Measurements from ENCODE around the gene PIP5K1B.
"Not testable (repeated sequence)": the region's sequence is repeated elsewhere in the genome, so short reads cannot be mapped to it uniquely, and the experiment has no call there.

The PIP5K1B gene

DNA sequence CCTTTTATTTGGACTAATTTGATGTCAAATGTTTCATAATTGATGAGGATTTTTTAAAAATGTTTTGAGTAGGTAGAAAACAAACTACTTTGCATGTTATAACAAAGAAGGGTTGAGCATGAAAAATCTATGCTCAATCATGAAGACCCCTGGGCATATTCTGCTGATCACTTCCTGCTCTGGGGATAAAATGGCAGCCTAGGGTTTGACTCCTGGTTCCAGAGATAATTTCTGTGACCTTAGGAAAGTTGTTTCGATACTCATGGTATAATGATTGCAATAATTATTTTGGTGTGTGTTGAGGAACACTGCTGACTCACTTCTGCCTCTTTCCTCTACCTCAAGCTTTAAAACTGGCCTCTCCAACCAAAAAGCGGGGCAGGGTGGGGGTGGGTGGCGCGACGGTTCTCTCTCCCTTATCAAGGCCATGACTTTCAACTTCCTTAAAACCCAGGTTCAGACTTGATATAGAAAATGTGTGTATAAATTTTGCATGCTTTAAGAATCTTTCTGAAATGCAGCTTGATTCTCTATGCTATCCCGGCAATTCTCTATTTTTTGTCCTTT, 6.0 kb upstream of the PIP5K1B start:
- no peaks in the 10 kb centered on the region for H3K36me3 ChIP-seq (ENCODE audit: insufficient read depth, low read length)
- no peak overlapping the region for H3K9ac ChIP-seq (ENCODE audit: low read depth, low read length)
- no peaks in the 10 kb centered on the region for H3K4me1 ChIP-seq (ENCODE audit: insufficient read depth, low read length)

DNA sequence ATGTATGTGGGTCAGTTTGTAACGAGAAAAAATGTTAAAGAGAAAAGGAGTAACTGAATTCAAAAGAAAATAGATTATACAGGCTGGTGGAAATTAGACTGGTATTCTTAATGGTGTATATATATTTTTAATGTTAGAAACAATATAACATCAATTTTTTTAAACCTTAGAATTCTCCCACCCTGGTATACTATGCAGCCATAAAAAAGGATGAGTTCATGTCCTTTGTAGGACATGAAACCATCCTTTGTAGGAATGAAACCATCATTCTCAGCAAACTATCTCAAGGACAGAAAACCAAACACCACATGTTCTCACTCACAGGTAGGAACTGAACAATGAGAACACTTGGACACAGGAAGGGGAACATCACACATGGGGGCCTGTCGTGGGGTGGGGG, 5.4 kb upstream of the PIP5K1B start:
- H3K36me3 ChIP-seq (ENCODE audit: insufficient read depth, low read length); H3K9ac ChIP-seq (ENCODE audit: low read depth, low read length); H3K9me3 ChIP-seq (ENCODE audit: control insufficient read depth, insufficient read depth, low read length); H3K4me1 ChIP-seq (ENCODE audit: insufficient read depth, low read length): not testable (repeated sequence)

More for the DNA sequence above, 6.0 kb upstream of the PIP5K1B start:
- H3K9me3 ChIP-seq (ENCODE audit: control insufficient read depth, insufficient read depth, low read length) = no peaks in the 10 kb centered on the region

DNA sequence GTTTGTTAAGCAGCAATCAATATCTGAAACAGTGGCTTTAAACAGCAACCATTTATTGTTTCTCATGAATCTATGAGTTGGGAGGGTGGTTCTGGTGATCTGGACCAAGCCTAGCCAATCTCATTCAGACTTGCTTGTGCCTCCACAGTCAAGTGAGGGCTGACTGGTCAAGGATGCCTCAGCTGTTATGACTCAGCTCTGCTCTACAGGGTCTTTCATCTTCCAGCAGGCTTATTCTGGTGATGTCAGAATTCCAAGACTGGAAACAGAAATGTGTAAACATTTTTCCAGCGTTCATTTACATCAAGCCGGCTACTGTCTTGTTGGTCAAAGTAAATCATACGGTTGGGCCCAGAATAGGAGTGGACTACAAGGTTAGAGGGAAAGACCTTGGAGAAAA, 2.5 kb upstream of the PIP5K1B start:
- Histone ChIP-seq H3K4me1 (ENCODE audit: insufficient read depth, low read length) (no peaks in the 10 kb centered on the region), H3K36me3 (ENCODE audit: insufficient read depth, low read length) (no peaks in the 10 kb centered on the region), H3K9ac (ENCODE audit: low read depth, low read length) (no peak overlapping the region), H3K9me3 (ENCODE audit: control insufficient read depth, insufficient read depth, low read length) (no peaks in the 10 kb centered on the region)

DNA sequence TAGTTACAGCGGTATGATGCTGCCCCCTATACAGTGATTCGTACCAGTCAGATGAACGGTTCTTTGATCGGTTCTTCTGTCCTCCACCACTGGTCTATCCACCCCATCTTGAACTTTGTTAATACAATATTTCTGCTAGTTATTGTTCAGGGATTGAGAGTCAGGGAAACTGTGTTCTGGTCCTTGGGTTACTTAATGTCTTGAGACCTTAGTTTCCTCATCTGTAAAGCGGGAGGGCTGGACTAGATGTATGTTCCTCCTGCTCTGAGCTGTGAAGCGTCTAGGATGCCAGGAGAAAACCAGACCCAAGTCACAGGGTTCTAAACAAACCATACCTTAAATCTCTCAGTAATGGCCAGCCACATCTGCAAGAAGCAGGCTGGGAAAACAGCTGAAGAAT, 1.4 kb upstream of the PIP5K1B start:
- no peaks in the 10 kb centered on the region for H3K36me3 ChIP-seq (ENCODE audit: insufficient read depth, low read length)

DNA sequence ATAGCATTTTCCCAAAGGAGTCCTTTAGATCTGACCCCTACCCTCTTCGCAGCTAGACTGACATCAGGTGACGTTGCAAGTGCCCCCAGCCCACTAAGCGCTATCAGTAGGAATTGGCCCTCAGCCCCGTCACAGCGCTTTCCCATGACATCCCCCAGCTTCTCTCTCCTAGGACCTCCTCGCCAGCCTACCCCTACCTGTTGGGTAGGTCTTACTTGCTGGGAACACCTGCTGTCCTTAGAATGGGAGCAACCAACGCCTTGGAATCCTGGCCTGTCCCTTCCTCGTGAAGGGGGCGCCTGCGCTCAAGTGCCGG, 584 bp upstream of the PIP5K1B start:
- no peaks in the 10 kb centered on the region for H3K9me3 ChIP-seq (ENCODE audit: control insufficient read depth, insufficient read depth, low read length)
- no peaks in the 10 kb centered on the region for H3K36me3 ChIP-seq (ENCODE audit: insufficient read depth, low read length)
- peak overlapping the region; percentile 66 for H3K9ac ChIP-seq (ENCODE audit: low read depth, low read length)
- H3K4me1 ChIP-seq (ENCODE audit: insufficient read depth, low read length) = no peaks in the 10 kb centered on the region

More for the DNA sequence above, 1.4 kb upstream of the PIP5K1B start:
- no peaks in the 10 kb centered on the region for H3K4me1 ChIP-seq (ENCODE audit: insufficient read depth, low read length)
- H3K9ac ChIP-seq (ENCODE audit: low read depth, low read length) = no peak overlapping the region
- H3K9me3 ChIP-seq (ENCODE audit: control insufficient read depth, insufficient read depth, low read length) = no peaks in the 10 kb centered on the region

DNA sequence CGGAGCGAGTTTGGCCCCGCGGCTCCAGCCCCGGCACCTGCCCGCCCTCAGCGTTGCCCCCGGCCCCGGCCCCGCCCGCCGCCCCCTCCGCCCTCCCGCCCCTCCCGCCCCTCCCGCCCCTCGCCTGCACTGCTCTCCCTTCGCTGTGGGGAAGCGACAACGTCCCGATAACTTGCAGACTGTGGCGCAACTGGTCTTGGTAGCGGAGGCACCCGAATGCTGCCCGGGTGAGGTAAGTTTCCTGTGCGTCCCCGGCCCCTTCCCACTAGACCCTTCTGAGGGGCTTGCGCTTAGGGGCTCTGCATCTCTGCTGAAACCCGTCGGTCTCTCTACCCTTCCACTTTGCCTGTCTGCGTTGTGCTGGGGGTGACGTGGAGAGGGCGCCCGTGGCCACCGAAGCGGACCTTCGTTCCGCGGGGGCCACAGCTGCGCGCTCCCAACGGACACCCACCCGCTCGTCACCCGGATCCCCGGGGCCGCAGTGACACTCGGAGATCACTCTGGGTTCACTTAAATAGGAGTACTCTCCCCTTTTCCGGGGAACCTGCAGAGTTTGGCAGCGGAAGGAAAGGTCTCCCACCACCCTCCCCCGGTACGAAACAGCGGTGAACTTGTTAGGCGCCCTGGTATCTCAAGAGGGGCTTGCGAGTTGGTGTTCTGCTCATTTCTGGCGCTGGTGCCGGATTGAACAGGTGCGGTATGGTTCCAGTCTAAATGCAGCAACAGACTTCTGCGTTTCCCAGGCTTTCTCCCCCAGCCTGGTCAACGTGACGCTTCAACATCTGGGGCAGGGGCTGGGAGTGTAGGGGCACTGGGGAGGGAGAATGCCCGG, 707 bp downstream of the PIP5K1B start:
- peak overlapping the region; percentile 71 for H3K9ac ChIP-seq (ENCODE audit: low read depth, low read length)
- H3K4me1 ChIP-seq (ENCODE audit: insufficient read depth, low read length) = no peaks in the 10 kb centered on the region
- H3K36me3 ChIP-seq (ENCODE audit: insufficient read depth, low read length) = no peaks in the 10 kb centered on the region
- H3K9me3 ChIP-seq (ENCODE audit: control insufficient read depth, insufficient read depth, low read length) = no peaks in the 10 kb centered on the region

DNA sequence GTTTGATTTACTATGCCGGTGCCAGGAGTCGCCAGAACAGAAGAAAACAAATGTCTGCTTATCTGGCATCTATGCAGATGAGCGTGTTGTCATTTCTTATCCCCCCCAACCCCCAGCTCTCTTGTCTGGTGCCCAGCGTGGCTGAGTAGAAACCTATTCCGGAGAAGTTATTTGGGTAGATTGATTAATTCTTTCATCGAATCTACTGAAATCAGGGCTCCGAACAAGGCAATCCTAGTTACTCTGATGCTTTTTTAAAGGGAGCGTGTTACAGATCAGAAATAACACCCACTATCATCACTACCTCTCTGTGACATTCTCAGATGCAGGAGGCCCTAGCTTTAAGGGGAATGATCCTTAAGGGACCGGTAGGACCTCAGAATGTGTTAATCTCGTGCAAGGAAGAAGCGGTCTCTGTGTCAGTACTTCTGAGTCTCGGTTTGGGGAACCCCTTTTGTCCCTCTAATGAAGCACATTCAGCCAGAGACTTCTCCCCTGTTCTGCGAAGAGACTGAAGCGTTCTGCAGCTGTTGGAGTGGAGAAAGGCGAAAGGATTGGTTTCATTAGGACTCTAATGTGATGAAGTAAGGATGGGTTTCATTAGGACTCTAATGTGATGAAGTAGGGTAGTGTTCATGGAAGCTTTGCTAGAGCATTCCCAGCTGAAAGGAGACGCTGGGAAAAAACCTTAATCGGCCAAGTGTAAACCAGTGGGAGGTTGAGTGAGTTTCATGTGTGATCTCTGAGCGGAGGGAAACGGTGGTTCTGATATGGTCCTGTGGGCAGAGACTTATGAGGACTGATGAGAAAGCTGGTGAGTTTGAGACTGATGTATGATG, 1.5 kb downstream of the PIP5K1B start:
- no peaks in the 10 kb centered on the region for H3K9me3 ChIP-seq (ENCODE audit: control insufficient read depth, insufficient read depth, low read length)
- peak overlapping the region; percentile 71; the same call in 1 of the 2 replicates for H3K9ac ChIP-seq (ENCODE audit: low read depth, low read length)
- no peaks in the 10 kb centered on the region for H3K4me1 ChIP-seq (ENCODE audit: insufficient read depth, low read length)
- H3K36me3 ChIP-seq (ENCODE audit: insufficient read depth, low read length) = no peaks in the 10 kb centered on the region; the same call in 1 of the 2 replicates

DNA sequence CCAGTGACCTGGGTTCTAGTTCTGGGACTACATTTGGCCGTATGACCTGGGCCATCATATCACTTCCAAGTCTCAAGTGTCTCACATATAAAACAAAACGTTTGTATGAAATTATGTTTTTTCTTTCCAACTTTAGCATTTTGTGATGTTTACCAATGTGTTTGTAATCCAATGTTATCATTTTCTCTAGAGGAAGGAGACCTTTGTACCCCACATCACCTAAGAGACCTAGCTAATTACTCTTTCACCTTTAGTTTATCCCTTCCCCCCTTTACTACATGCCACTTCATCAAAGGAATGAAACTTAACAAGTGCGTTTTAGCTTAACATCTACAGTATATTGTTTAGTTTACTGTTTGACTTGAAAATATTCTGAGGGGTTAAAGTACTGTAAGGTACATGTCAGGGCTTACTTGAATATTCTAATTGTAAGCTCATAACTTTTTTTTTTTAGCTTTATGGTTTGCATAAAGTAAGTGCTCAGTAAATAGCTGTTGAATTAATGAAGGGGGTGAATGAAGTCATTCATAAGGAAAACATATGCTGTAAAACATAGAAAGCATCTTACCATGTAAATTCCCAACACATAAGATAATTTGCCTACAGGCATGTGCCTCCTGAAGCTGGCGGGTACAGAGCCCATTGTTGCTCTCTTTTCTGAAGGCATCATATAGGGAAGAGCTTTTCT, 2.9 kb downstream of the PIP5K1B start:
- Histone ChIP-seq H3K36me3 (ENCODE audit: insufficient read depth, low read length) (no peaks in the 10 kb centered on the region; the same call in 1 of the 2 replicates), H3K9me3 (ENCODE audit: control insufficient read depth, insufficient read depth, low read length) (no peaks in the 10 kb centered on the region), H3K4me1 (ENCODE audit: insufficient read depth, low read length) (no peaks in the 10 kb centered on the region), H3K9ac (ENCODE audit: low read depth, low read length) (no peak overlapping the region)

DNA sequence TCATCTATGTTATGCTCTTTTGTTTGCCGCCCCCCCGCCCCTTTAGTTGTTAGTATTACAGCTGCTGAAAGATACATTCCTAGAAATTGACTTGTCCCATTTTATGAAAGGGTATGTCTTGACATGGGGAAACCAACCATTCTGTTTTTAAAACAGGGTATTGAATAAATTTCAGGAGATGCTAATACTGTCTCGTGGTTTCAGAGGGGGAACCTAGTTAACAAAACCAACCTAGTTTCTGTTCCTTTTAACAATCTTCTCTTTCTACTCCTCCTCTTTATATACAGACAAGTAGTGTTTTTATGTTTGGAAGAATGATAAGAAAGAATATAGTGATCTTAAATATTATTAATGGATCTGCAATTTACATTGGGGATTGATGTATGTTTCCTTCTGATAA, 3.5 kb downstream of the PIP5K1B start:
- Histone ChIP-seq H3K4me1 (ENCODE audit: insufficient read depth, low read length) (no peaks in the 10 kb centered on the region), H3K9me3 (ENCODE audit: control insufficient read depth, insufficient read depth, low read length) (no peaks in the 10 kb centered on the region), H3K9ac (ENCODE audit: low read depth, low read length) (no peak overlapping the region), H3K36me3 (ENCODE audit: insufficient read depth, low read length) (no peaks in the 10 kb centered on the region; the same call in 1 of the 2 replicates)

DNA sequence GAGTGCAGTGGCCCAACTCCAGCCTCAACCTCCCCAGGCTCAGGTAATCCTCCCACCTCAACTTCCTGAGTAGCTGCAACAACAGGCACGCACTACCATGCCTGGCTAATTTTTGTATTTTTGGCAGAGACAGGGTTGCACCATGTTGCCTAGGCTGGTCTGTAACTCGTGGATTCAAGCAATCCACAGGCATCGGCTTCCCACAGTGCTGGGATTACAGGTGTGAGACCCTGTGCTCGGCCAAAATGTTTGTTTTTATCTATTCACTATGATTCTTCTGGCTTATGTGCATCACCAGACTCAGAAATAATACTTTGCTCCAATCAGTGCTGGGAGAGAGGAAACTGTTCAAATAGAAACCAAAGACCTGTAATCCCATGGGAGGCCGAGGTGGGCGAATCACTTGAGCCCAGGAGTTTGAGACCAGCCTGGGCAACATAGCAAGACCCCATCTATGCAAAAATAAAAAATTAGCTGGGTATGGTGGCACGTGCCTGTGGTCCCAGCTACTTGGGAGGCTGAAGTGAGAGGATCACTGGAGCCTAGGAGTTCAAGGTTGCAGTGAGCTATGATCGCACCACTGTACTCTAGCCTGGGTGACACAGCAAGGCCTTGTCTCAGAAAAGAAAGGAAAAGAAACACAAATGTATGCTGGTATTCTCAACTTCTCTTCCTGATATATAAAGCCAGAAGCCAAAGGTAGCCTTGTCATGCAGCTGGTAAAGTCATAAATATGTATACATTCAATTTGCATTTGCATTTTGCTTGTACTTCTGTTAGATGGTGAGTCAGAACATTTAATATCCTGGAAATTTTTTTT, 4.5 kb downstream of the PIP5K1B start:
- no peaks in the 10 kb centered on the region for H3K4me1 ChIP-seq (ENCODE audit: insufficient read depth, low read length)
- H3K9me3 ChIP-seq (ENCODE audit: control insufficient read depth, insufficient read depth, low read length) = no peaks in the 10 kb centered on the region
- no peak overlapping the region for H3K9ac ChIP-seq (ENCODE audit: low read depth, low read length)
- H3K36me3 ChIP-seq (ENCODE audit: insufficient read depth, low read length) = no peaks in the 10 kb centered on the region; the same call in 1 of the 2 replicates

DNA sequence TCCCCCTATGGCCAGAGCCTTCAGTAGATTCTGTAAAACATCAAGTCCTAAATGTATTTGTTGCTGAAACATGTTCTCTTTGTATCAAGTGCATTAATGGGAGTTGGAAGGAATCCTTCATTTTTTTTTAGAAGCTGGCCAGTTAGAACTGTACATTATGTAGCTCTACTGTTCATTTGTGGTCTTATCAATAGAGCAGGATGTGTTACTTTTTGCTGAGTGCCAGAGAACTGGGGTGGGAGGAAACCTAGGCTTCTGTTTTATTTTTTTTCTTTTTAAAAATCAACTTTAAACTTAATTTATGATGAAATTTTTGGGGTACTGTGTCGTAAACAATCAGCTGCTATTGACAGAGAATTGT, 5.1 kb downstream of the PIP5K1B start:
- no peaks in the 10 kb centered on the region for H3K9me3 ChIP-seq (ENCODE audit: control insufficient read depth, insufficient read depth, low read length)
- H3K4me1 ChIP-seq (ENCODE audit: insufficient read depth, low read length) = no peaks in the 10 kb centered on the region
- no peak overlapping the region for H3K9ac ChIP-seq (ENCODE audit: low read depth, low read length)
- H3K36me3 ChIP-seq (ENCODE audit: insufficient read depth, low read length) = no peaks in the 10 kb centered on the region; the same call in 1 of the 2 replicates

DNA sequence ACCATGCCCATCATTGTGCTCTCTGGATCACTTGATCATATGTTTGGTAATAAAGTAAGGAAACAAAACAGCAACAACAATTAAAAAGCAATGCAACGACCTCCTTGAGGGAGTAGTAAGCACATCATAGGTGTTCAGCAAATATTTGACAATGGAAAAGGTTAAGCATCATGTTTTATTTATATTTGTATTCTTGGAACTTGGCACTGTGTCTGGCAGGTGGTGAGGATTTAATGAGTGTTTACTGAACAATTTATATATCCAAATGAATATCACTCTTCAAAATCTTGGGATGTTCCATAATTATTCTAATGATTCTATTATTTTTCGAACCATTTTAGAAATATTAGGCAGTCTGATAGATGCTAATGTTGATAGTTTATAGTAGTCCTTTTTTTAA, 6.2 kb downstream of the PIP5K1B start:
- no peak overlapping the region for H3K9ac ChIP-seq (ENCODE audit: low read depth, low read length)
- no peaks in the 10 kb centered on the region for H3K4me1 ChIP-seq (ENCODE audit: insufficient read depth, low read length)
- H3K36me3 ChIP-seq (ENCODE audit: insufficient read depth, low read length) = no peaks in the 10 kb centered on the region; the same call in 1 of the 2 replicates
- H3K9me3 ChIP-seq (ENCODE audit: control insufficient read depth, insufficient read depth, low read length) = no peaks in the 10 kb centered on the region

DNA sequence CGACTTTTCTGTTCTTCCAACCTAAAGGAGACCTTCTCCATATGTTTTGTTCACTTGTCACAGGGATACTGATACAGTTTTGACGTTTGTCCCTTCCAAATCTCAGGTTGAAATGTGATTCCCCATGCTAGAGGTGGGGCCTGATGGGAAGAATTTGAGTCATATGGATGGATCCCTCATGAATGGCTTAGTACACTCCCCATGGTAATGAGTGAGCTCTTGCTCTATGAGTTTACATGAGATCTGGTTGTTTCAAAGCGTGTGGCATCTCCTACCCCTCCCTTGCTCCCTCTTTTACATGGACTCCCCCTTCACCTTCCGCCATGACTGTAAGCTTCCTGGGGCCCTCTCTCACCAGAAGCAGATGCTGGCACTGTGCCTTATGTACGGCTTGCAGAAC, 6.9 kb downstream of the PIP5K1B start:
- no peak overlapping the region for H3K9ac ChIP-seq (ENCODE audit: low read depth, low read length)
- H3K9me3 ChIP-seq (ENCODE audit: control insufficient read depth, insufficient read depth, low read length) = no peaks in the 10 kb centered on the region
- H3K36me3 ChIP-seq (ENCODE audit: insufficient read depth, low read length) = no peaks in the 10 kb centered on the region; the same call in 1 of the 2 replicates
- H3K4me1 ChIP-seq (ENCODE audit: insufficient read depth, low read length) = no peaks in the 10 kb centered on the region

Measured in ES-I3 (cell line).